ENCODE measurements around the gene DIAPH1. TPM values are rescaled to one million over a fixed set of nuclear protein-coding genes. Genes with fewer than 3 reads are reported as not detected.
A peak's percentile ranks its signal among the peaks of the same experiment; 100 is the strongest.

DIAPH1 gene
- total RNA-seq, 1 donor from 2014 or later: 43.0 TPM

DNA sequence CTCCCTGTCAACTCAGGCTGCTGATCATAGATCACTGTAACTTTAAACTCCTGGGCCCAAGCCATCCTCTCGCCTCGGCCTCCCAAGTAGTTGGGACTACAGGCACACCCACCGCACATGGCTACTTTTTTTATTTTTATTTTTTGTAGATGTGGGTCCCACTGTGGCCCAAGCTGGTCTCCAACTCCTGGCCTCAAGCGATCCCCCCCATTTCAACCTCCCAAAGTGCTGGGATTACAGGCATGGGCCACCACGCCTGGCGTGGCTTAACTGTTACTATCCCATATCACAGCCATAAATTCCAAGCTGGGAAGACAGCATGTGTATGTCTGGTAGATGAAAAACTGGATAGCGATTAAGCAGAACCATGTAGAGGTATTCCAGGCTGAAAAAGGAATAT lies 16.8 kb upstream of the DIAPH1 start:
- H3K27me3 Mint-ChIP-seq (ENCODE audit: low read depth): peaks cover 8% of the 10 kb centered on the region
- TF ChIP-seq, protein P1, sequence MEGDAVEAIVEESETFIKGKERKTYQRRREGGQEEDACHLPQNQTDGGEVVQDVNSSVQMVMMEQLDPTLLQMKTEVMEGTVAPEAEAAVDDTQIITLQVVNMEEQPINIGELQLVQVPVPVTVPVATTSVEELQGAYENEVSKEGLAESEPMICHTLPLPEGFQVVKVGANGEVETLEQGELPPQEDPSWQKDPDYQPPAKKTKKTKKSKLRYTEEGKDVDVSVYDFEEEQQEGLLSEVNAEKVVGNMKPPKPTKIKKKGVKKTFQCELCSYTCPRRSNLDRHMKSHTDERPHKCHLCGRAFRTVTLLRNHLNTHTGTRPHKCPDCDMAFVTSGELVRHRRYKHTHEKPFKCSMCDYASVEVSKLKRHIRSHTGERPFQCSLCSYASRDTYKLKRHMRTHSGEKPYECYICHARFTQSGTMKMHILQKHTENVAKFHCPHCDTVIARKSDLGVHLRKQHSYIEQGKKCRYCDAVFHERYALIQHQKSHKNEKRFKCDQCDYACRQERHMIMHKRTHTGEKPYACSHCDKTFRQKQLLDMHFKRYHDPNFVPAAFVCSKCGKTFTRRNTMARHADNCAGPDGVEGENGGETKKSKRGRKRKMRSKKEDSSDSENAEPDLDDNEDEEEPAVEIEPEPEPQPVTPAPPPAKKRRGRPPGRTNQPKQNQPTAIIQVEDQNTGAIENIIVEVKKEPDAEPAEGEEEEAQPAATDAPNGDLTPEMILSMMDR (IDR thresholded peaks at IDR 0.05; ENCODE audit: unreplicated experiment): no peak
- H3K4me3 Mint-ChIP-seq: peak overlapping the region; percentile 89
- DNase-seq (ENCODE audit: low spot score in 2 of 2, unreplicated experiment in 2 of 2): no peak
- H3K36me3 Mint-ChIP-seq: peaks cover 13% of the 10 kb centered on the region
- H3K9me3 Mint-ChIP-seq: no peaks in the 10 kb centered on the region
- H3K4me1 Mint-ChIP-seq: peaks cover 20% of the 10 kb centered on the region
- peak overlapping the region; percentile 84 for H3K27ac Mint-ChIP-seq

GRCh38 chr5:141634720-141635119 lies 15.9 kb upstream of the DIAPH1 start:
- TF ChIP-seq, protein P1 (IDR thresholded peaks at IDR 0.05; ENCODE audit: unreplicated experiment): no peak
- no peak for DNase-seq (ENCODE audit: low spot score in 2 of 2, unreplicated experiment in 2 of 2)
- H3K4me1 Mint-ChIP-seq: peaks cover 21% of the 10 kb centered on the region
- H3K27ac Mint-ChIP-seq: peak overlapping the region; percentile 4
- peaks cover 8% of the 10 kb centered on the region for H3K27me3 Mint-ChIP-seq (ENCODE audit: low read depth)
- H3K4me3 Mint-ChIP-seq: peak overlapping the region; percentile 89
- no peaks in the 10 kb centered on the region for H3K9me3 Mint-ChIP-seq
- peaks cover 16% of the 10 kb centered on the region for H3K36me3 Mint-ChIP-seq

DNA sequence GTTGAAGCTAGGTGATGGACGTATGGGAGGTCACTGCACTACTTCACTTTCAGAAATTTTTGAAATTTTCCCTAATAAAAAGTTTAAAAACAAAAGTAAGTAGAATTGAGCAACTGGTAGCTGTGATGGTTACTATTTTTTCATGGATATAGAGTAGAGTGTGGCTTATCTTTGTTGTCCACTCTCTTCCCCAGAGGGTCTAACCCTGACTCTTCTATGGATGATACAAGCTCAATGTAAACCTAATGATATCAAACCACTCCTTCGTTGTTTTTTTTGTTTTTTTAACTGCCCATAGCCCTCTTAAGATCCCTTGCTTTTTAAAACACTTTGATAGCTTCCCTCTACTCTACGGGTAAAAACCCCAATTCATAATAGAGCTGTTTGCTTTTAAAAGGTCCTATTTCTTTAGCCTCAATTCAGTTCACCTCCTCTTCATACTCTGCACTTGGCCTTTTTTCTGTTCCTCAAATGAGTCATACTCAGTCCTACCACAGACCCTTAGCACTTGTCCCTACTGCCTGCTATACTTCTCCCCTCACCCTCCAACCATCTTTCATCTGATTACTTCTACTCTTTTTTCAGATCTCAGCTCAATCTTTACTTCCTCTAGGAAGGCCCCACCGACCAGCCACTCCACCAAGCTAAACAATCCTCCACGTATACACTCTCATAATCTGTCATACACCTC lies 15.2 kb upstream of the DIAPH1 start:
- Mint-ChIP-seq H3K4me1 (peaks cover 21% of the 10 kb centered on the region), H3K27ac (peak overlapping the region; percentile 57), H3K9me3 (no peaks in the 10 kb centered on the region), H3K27me3 (ENCODE audit: low read depth) (peaks cover 8% of the 10 kb centered on the region), H3K4me3 (no peak overlapping the region), H3K36me3 (peaks cover 16% of the 10 kb centered on the region)
- no peak for DNase-seq (ENCODE audit: low spot score in 2 of 2, unreplicated experiment in 2 of 2)
- TF ChIP-seq, protein P1 (IDR thresholded peaks at IDR 0.05; ENCODE audit: unreplicated experiment): no peak

GRCh38 chr5:141632650-141633049 lies 13.8 kb upstream of the DIAPH1 start:
- no peak for DNase-seq (ENCODE audit: low spot score in 2 of 2, unreplicated experiment in 2 of 2)
- H3K9me3 Mint-ChIP-seq: no peaks in the 10 kb centered on the region
- H3K27ac Mint-ChIP-seq: peak overlapping the region; percentile 48
- no peak overlapping the region for H3K4me3 Mint-ChIP-seq
- H3K36me3 Mint-ChIP-seq: peaks cover 27% of the 10 kb centered on the region
- no peaks in the 10 kb centered on the region for H3K27me3 Mint-ChIP-seq (ENCODE audit: low read depth)
- TF ChIP-seq, protein P1 (IDR thresholded peaks at IDR 0.05; ENCODE audit: unreplicated experiment): no peak
- H3K4me1 Mint-ChIP-seq: peaks cover 19% of the 10 kb centered on the region

DNA sequence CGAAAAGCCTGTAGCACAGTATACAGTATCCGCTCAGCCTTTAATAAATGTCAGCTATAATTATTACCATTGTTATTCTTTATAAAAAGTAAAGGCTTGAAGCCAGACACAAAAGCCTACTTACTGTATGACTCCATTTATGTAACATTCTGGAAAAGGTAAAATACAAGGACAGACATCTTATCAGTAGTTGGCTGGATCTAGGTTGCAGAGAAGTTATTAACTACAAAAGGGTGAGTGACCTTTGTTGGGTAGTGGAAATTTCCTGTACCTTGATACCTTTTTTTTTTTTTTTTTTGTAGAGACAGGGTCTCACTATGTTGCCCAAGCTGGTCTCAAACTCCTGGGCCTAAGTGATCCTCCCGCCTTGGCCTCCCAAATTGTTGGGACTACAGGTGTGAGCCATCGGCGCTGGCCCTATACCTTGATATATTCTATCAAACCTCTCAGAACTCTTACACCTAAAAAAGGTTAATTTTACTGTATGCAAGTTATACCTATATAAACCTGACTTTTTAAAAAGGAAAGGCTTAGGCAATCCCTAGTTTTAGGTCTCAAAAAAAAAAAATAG lies 11.9 kb upstream of the DIAPH1 start:
- Mint-ChIP-seq H3K4me1 (peaks cover 12% of the 10 kb centered on the region), H3K9me3 (no peaks in the 10 kb centered on the region), H3K36me3 (peaks cover 39% of the 10 kb centered on the region), H3K27ac (no peak overlapping the region), H3K27me3 (ENCODE audit: low read depth) (no peaks in the 10 kb centered on the region), H3K4me3 (no peak overlapping the region)
- TF ChIP-seq, protein P1 (IDR thresholded peaks at IDR 0.05; ENCODE audit: unreplicated experiment): no peak
- no peak for DNase-seq (ENCODE audit: low spot score in 2 of 2, unreplicated experiment in 2 of 2)

Data from mesothelial cell of epicardium (in vitro differentiated cells).